ENCODE measurements around the gene SELENOV. TPM values are rescaled to one million over a fixed set of nuclear protein-coding genes. Genes with fewer than 3 reads are reported as not detected.
A peak's percentile ranks its signal among the peaks of the same experiment; 100 is the strongest.

The SELENOV gene
- total RNA-seq, 1 donor: not detected

DNA sequence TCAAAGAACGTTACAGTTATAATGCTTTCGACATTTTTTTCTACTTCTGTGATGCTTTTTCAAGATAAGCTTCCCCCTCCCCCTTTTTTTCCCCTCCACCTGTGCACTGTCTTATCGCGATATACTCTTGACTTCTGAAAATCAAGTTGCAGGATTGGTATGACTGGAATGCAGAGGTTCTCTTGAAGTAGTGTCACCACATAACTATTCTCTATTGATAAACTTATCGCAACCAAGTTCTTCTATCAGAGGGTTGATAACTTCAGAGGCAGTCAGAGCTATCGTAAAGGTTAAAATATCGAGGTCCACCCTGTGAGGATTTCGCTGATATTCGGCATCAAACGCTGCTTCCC is 24.2 kb downstream of the SELENOV start:
- Histone ChIP-seq H3K79me2 (ENCODE audit: insufficient read depth, low read length) (peaks cover 25% of the 10 kb centered on the region), H3K27ac (ENCODE audit: low read depth, low read length) (peak overlapping the region; percentile 84), H3K4me2 (ENCODE audit: insufficient read depth, low read length) (peak overlapping the region; percentile 88), H2AFZ (ENCODE audit: low read length) (peak overlapping the region; percentile 80), H4K20me1 (ENCODE audit: insufficient read depth, low read length) (peaks cover 7% of the 10 kb centered on the region), H3K4me3 (ENCODE audit: insufficient read depth, low read length) (peak overlapping the region; percentile 89), H3K9me3 (ENCODE audit: low read depth, low read length) (no peaks in the 10 kb centered on the region), H3K36me3 (ENCODE audit: insufficient read depth, low read length) (no peaks in the 10 kb centered on the region), H3K27me3 (ENCODE audit: insufficient read depth, low read length) (no peaks in the 10 kb centered on the region), H3K4me1 (ENCODE audit: insufficient read depth, low read length) (peaks cover 10% of the 10 kb centered on the region)
- no peak for DNase-seq (ENCODE audit: insufficient read length, low spot score, missing footprints)
- no peak for TF ChIP-seq CTCF (IDR thresholded peaks at IDR 0.05; ENCODE audit: extremely low read depth, low read depth, low read length)

DNA sequence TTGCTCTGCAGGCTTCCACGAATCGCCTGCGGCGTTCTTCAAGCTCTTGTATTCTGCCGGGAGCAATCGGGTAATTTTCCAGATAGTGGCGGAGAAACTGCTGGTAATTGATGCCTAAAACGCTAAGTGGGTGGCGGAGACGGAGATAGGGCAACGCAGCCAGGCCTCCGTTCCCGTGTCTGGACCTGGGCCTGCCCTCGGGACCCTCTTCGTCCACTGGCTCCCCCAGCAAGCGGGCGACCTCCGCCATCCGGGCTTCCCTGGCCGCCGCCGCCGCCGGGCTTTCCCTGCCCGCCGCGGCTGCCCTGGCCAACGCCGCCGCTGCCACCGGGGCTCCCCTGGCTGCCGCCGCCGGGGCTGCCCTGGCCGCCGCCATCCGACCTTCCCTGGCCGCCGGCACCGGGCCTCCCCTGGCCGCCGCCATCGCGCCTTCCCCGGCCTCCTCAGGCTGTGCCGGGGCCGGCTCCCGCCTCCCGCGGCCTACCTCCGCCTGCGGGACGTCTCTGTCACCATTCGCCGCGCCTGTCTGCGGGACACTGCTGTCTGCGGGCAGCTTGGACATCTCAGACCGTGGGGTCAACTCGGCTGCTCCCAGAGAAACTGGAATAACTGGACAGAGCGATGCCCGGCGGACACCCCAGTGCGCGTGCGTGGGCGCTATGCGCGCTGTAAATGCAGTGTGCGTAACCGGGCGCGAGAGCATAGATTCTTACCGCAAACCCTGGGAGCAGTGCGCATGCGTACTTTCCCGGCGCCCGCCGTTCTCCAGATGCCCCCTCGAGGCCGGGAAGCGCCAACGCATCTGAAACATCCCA is 24.8 kb downstream of the SELENOV start, which contains the start of gene EID2:
EID2 (minus strand) TSS at position 644 of the 815 bp plus-strand sequence; CDS start at position 562, 82 bp downstream.
- Histone ChIP-seq H3K27ac (ENCODE audit: low read depth, low read length) (peak within 1 kb of the TSS; percentile 84), H3K27me3 (ENCODE audit: insufficient read depth, low read length) (no peaks in the 10 kb centered on the region), H3K79me2 (ENCODE audit: insufficient read depth, low read length) (peaks cover 25% of the 10 kb centered on the region), H3K9me3 (ENCODE audit: low read depth, low read length) (no peaks in the 10 kb centered on the region), H3K36me3 (ENCODE audit: insufficient read depth, low read length) (no peaks in the 10 kb centered on the region), H4K20me1 (ENCODE audit: insufficient read depth, low read length) (peaks cover 7% of the 10 kb centered on the region), H3K4me1 (ENCODE audit: insufficient read depth, low read length) (peaks cover 10% of the 10 kb centered on the region), H2AFZ (ENCODE audit: low read length) (peak within 1 kb of the TSS; percentile 88), H3K4me3 (ENCODE audit: insufficient read depth, low read length) (peak within 1 kb of the TSS; percentile 89), H3K4me2 (ENCODE audit: insufficient read depth, low read length) (peak within 1 kb of the TSS; percentile 88)
- peak; percentile 99 for DNase-seq (ENCODE audit: insufficient read length, low spot score, missing footprints)
- peak; percentile 77 for TF ChIP-seq CTCF (IDR thresholded peaks at IDR 0.05; ENCODE audit: extremely low read depth, low read depth, low read length)

- peak overlapping the region; percentile 75 for H3K4me2 ChIP-seq (ENCODE audit: insufficient read depth, low read length)
- H2AFZ ChIP-seq (ENCODE audit: low read length): peak overlapping the region; percentile 88
- H3K4me1 ChIP-seq (ENCODE audit: insufficient read depth, low read length): peaks cover 10% of the 10 kb centered on the region
- TF ChIP-seq CTCF (IDR thresholded peaks at IDR 0.05; ENCODE audit: extremely low read depth, low read depth, low read length): no peak
- peaks cover 7% of the 10 kb centered on the region for H4K20me1 ChIP-seq (ENCODE audit: insufficient read depth, low read length)
- DNase-seq (ENCODE audit: insufficient read length, low spot score, missing footprints): no peak
- H3K36me3 ChIP-seq (ENCODE audit: insufficient read depth, low read length): no peaks in the 10 kb centered on the region
- peaks cover 25% of the 10 kb centered on the region for H3K79me2 ChIP-seq (ENCODE audit: insufficient read depth, low read length)
- H3K27ac ChIP-seq (ENCODE audit: low read depth, low read length): no peak overlapping the region
- no peaks in the 10 kb centered on the region for H3K9me3 ChIP-seq (ENCODE audit: low read depth, low read length)
- no peaks in the 10 kb centered on the region for H3K27me3 ChIP-seq (ENCODE audit: insufficient read depth, low read length)
- H3K4me3 ChIP-seq (ENCODE audit: insufficient read depth, low read length): peak overlapping the region; percentile 89
These were observed 25.4 kb downstream of the SELENOV start for GRCh38 chr19:39540333-39540673.

DNA sequence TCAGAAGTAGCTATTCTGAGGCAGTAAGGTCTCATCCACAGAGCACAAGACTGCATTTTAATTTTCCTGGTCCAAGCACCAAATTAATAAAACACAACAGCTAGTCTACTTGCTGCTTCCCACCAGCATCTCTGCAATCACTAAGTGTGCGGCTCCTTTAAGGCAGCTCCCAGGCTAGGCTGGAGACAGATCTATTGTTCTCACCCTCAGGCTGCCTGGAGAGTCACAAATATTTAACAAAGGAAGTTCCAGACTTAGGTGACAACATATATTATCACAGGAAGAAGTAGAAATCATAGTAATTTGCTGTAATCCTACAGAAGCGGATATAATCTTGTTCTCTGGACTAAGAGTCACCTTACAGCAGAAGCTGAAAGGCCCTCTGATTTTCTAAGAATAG is 27.3 kb downstream of the SELENOV start:
- H3K27me3 ChIP-seq (ENCODE audit: insufficient read depth, low read length): no peaks in the 10 kb centered on the region
- DNase-seq (ENCODE audit: insufficient read length, low spot score, missing footprints): no peak
- no peak overlapping the region for H3K4me3 ChIP-seq (ENCODE audit: insufficient read depth, low read length)
- peaks cover 7% of the 10 kb centered on the region for H4K20me1 ChIP-seq (ENCODE audit: insufficient read depth, low read length)
- peaks cover 10% of the 10 kb centered on the region for H3K4me1 ChIP-seq (ENCODE audit: insufficient read depth, low read length)
- H3K79me2 ChIP-seq (ENCODE audit: insufficient read depth, low read length): peaks cover 21% of the 10 kb centered on the region
- H3K27ac ChIP-seq (ENCODE audit: low read depth, low read length): no peak overlapping the region
- H3K9me3 ChIP-seq (ENCODE audit: low read depth, low read length): no peaks in the 10 kb centered on the region
- H3K36me3 ChIP-seq (ENCODE audit: insufficient read depth, low read length): no peaks in the 10 kb centered on the region
- TF ChIP-seq CTCF (IDR thresholded peaks at IDR 0.05; ENCODE audit: extremely low read depth, low read depth, low read length): no peak
- no peak overlapping the region for H3K4me2 ChIP-seq (ENCODE audit: insufficient read depth, low read length)
- no peak overlapping the region for H2AFZ ChIP-seq (ENCODE audit: low read length)
